Mammary epithelial cell (primary cell): ENCODE results near the gene ARSJ.

Source experiments
- CTCF ChIP-seq, 2 donors: IDR thresholded peaks in 1 of 2; conservative IDR thresholded peaks in 1 of 2; 2 replicates each; pipeline ENCODE4 v1.5.1; 2011 to 2012; ENCODE audit warnings: inconsistent platforms in 2 of 2, low read length in 2 of 2, mild to moderate bottlenecking in 2 of 2, control low read depth in 1 of 2, low read depth in 1 of 2; ENCODE audit not compliant: insufficient read depth in 1 of 2; ENCODE audit errors: extremely low read depth in 1 of 2
- EZH2 ChIP-seq: IDR thresholded peaks from 2 replicates; pipeline ENCODE4 v1.6.1; 2012; ENCODE audit warnings: low read length, inconsistent platforms, borderline replicate concordance

- TF ChIP-seq CTCF (conservative IDR thresholded peaks at IDR 0.05 in 1 of 2, IDR thresholded peaks at IDR 0.05 in 1 of 2; ENCODE audit: extremely low read depth in 1 of 2, insufficient read depth in 1 of 2, low read depth in 1 of 2, low read length in 2 of 2) (no peak), EZH2 (no peak)
These were observed 47.0 kb upstream of the ARSJ start for GRCh38 chr4:114026447-114026846.
